Measurements from ENCODE around the gene ADAMTS12.

DNA sequence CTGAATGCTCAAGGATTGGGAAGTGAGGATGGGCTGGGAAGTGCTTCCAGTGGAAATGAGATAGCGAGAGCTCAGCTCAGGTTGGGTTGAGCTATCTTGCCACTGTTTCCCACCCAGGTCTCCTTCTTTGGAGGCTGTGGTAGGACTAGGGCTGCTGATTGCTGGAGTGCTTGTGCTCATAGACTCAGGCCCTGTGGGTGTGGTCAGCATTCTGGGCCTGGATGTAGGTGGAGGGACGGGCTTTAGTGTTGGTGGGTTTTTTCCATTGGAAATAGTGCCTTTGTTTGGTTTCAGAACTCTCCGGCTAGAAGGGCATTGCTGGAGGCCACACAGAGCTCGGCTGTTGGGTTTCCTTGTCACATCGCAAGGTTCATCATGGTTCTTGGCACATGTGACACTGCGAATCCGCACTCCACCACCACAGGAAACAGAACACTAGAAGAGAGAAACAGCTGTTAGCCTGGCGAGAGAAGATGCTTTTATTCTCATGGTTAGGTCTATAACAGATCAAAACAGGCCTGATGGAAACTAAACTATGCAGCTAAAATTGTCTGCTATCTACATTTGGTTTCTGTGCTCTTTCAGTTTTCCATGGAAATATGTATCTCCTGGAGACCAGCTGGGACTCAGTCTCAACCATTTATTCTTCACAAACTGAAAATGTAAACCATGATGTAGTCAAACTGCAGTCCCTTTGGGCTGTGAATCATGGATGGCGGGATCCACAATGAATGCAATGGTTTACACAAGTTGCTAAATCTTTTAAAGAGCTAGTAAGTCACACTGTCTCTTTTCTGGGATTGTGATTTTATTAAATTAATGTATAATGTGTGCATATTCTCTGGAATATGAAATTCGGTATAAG, 314.8 kb downstream of the ADAMTS12 start:
- TF ChIP-seq POLR2A (IDR thresholded peaks at IDR 0.05; ENCODE audit: control extremely low read depth in 1 of 2, low read depth in 2 of 2, low read length in 2 of 2) = no peak
- TF ChIP-seq, protein P1, sequence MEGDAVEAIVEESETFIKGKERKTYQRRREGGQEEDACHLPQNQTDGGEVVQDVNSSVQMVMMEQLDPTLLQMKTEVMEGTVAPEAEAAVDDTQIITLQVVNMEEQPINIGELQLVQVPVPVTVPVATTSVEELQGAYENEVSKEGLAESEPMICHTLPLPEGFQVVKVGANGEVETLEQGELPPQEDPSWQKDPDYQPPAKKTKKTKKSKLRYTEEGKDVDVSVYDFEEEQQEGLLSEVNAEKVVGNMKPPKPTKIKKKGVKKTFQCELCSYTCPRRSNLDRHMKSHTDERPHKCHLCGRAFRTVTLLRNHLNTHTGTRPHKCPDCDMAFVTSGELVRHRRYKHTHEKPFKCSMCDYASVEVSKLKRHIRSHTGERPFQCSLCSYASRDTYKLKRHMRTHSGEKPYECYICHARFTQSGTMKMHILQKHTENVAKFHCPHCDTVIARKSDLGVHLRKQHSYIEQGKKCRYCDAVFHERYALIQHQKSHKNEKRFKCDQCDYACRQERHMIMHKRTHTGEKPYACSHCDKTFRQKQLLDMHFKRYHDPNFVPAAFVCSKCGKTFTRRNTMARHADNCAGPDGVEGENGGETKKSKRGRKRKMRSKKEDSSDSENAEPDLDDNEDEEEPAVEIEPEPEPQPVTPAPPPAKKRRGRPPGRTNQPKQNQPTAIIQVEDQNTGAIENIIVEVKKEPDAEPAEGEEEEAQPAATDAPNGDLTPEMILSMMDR (IDR thresholded peaks at IDR 0.05; ENCODE audit: control extremely low read depth in 1 of 3, insufficient read depth in 1 of 3, low read depth in 1 of 3, low read length in 3 of 3) = no peak

Data from H1 (cell line).